Naive B cell (primary cell): ENCODE data around the gene PSD4. TPM values are rescaled to one million over a fixed set of nuclear protein-coding genes. Genes with fewer than 3 reads are reported as not detected.

Source experiments
- ATAC-seq, 2 donors: fragments of 150-1000 bp; cut with Tn5 transposase; 2 replicates each; pipeline ENCODE4 v1.10.0; 2021; ENCODE audit warnings: low read depth in 2 of 2, mild to moderate bottlenecking in 2 of 2, moderate library complexity in 2 of 2
- DNase-seq: peaks from one replicate; pipeline ENCODE4 v3.0.0; 2022
- H3K27ac Mint-ChIP-seq, 6 donors: one replicate each; pipeline ENCODE4 v1.8.0; 2020 to 2022; ENCODE audit warnings: mild to moderate bottlenecking in 6 of 6, mixed read lengths in 6 of 6, moderate library complexity in 5 of 6, inconsistent platforms in 2 of 6
- H3K27me3 Mint-ChIP-seq, 3 donors: one replicate each; pipeline ENCODE4 v1.8.0; 2021 to 2022; ENCODE audit warnings: mixed read lengths in 3 of 3, mild to moderate bottlenecking in 1 of 3
- H3K36me3 Mint-ChIP-seq, 2 donors: one replicate each; pipeline ENCODE4 v1.8.0; 2020 to 2022; ENCODE audit warnings: mixed read lengths in 2 of 2, inconsistent platforms in 1 of 2, mild to moderate bottlenecking in 1 of 2
- H3K4me1 Mint-ChIP-seq, 3 donors: one replicate each; pipeline ENCODE4 v1.8.0; 2020 to 2022; ENCODE audit warnings: mixed read lengths in 3 of 3, inconsistent platforms in 1 of 3, mild to moderate bottlenecking in 1 of 3, moderate library complexity in 1 of 3
- H3K4me3 Mint-ChIP-seq, 8 donors: one replicate each; pipeline ENCODE4 v1.8.0; 2020 to 2022; ENCODE audit warnings: mild to moderate bottlenecking in 8 of 8, mixed read lengths in 8 of 8, moderate library complexity in 8 of 8, inconsistent platforms in 2 of 8
- H3K9me3 Mint-ChIP-seq, 7 donors: one replicate each; pipeline ENCODE4 v1.8.0; 2020 to 2022; ENCODE audit warnings: mixed read lengths in 7 of 7, mild to moderate bottlenecking in 5 of 7, inconsistent platforms in 2 of 7, moderate library complexity in 1 of 7
- polyA plus RNA-seq, 6 donors: library from polyadenylated mRNA; unstranded; fragments of 300-500 nt; fragmentation: Illumina TruSeq; gene quantifications; one replicate each; pipeline ENCODE4 v1.2.3, GENCODE V29; 2021; ENCODE audit warnings: low read depth in 6 of 6

Gene PSD4
- polyA plus RNA-seq, 6 donors from 2014 or later, result 16.2 to 47.5 (median 29.1) TPM

DNA sequence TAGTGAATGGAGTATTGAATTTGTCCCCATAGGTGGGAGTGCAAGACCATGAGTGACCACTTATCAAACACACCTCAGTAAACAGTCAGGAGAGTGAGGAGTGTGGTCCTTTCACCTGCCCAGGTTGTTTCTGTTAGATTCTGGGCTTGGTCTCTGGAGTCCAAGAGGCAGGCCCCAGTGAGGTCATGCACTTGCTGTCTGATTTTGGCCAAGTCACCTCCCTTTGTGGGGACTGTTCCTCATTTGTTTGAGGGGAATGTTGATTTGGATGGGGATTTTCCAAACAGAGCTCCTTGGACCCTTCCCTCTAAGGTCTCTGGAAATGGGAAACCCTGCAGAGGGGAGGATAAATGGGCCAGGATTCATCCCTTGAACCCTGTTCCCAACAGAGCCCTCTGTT is 39.1 kb upstream of the PSD4 start:
- no peaks in the 10 kb centered on the region for H3K36me3 Mint-ChIP-seq

DNA sequence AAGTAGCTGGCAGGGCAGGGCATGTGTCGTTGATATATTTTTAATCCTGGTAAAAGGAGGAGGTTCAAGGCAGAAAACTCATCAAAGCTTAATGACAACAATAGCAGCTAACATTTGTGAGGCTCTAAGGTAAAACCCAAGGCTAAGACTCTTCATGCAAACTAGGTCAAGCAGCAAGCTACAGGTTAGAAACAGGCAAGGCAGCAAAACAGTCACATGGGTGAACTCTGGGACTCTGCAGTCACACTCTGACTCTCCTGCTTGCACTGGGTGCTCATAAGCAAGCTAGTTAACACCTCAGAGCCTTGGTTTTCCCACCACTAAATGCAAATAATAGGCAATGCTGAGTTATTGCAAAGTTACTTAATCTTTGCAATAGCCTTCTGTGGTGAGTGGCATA is 38.5 kb upstream of the PSD4 start:
- H3K36me3 Mint-ChIP-seq, result no peaks in the 10 kb centered on the region
- peaks cover 0 to 18% (median 13%) of the 10 kb centered on the region in 3 donors for H3K27me3 Mint-ChIP-seq
- peaks cover 18 to 24% (median 18%) of the 10 kb centered on the region in 3 donors for H3K4me1 Mint-ChIP-seq
- no peak overlapping the region for H3K27ac Mint-ChIP-seq
- ATAC-seq (no peak), DNase-seq (no peak)
- H3K4me3 Mint-ChIP-seq, result no peak overlapping the region
- H3K9me3 Mint-ChIP-seq, result no peaks in the 10 kb centered on the region

More for the DNA sequence above, 39.1 kb upstream of the PSD4 start:
- Mint-ChIP-seq H3K27ac (no peak overlapping the region), H3K27me3 (peaks cover 0 to 18% (median 13%) of the 10 kb centered on the region in 3 donors), H3K9me3 (no peaks in the 10 kb centered on the region), H3K4me3 (no peak overlapping the region), H3K4me1 (peaks cover 18 to 24% (median 18%) of the 10 kb centered on the region in 3 donors)
- DNase-seq, result no peak
- ATAC-seq, result no peak

DNA sequence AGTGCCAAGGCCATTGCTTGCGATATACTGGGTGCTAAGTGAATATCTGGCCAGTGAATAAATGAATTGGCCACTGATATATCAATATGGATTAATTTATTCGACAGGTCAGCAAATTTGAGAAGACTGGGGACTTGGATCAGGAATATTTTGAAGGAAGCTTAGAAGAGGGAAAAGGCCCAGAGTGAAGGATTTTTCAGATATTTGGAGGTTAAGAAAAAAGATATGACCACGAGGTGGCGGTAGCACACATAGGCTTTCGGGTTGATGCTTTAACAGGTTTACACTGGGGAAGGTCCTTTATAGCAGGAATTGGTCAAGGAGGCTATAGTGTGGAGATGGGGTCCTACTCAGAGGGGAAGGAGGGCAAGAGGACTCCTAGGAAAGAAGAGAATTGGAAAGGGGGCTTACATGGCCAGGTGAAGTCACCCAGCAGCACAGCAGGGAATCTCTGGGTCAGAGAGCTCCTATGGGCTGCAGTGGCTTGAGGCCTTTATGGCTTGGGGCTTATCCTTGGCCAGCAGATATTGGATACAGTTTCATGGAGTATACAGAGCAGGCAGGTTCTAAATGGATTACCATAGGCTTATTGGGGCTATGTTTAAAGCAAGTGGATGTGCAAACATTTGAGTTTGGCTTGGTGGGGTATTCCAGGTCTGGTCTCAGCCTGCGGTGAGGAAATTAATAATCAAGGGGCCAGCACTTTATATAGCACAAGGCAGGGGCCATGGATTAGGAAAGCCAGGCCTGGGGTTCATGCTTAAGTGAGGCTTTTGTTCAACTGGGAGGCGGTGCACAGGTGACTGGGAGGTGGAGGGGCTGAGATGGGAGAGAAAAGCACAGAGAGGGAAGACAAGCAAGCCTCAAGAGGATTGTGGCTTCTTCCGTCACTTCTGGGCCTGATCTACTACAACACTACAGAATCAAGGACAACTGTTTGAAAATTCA is 36.7 kb upstream of the PSD4 start:
- DNase-seq (peak; percentile 37), ATAC-seq (peak in 1 of 2 donors; percentile 58)
- Mint-ChIP-seq H3K9me3 (no peaks in the 10 kb centered on the region), H3K36me3 (no peaks in the 10 kb centered on the region), H3K4me1 (peaks cover 18 to 24% (median 22%) of the 10 kb centered on the region in 3 donors), H3K27ac (no peak overlapping the region), H3K4me3 (no peak overlapping the region), H3K27me3 (peaks cover 0 to 8% (median 5%) of the 10 kb centered on the region in 3 donors)

DNA sequence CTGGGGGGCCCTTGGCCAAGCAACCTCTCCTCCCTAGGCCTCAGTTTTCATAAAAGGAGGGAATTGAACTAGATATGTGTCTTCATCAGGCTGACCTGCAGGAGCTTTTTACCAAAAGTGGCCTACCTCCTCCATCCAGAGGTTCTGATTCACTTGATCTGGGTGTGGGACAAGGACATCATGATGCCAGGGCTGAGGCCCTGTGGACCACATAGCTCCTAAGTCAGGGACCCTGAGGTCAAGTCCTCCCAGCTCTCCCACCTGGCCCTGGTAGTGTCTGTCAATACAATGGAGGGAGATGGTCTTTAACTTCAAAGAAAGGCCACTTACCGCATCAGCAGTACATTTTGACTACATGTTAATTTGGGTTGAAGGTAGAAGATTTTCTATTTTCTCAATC is 35.9 kb upstream of the PSD4 start:
- Mint-ChIP-seq H3K36me3 (no peaks in the 10 kb centered on the region), H3K4me3 (no peak overlapping the region), H3K9me3 (no peaks in the 10 kb centered on the region), H3K27ac (peak overlapping the region in 1 of 6 donors; percentile 53), H3K27me3 (peaks cover 0 to 7% (median 5%) of the 10 kb centered on the region in 3 donors), H3K4me1 (peaks cover 18 to 24% (median 22%) of the 10 kb centered on the region in 3 donors)
- ATAC-seq (no peak), DNase-seq (no peak)

DNA sequence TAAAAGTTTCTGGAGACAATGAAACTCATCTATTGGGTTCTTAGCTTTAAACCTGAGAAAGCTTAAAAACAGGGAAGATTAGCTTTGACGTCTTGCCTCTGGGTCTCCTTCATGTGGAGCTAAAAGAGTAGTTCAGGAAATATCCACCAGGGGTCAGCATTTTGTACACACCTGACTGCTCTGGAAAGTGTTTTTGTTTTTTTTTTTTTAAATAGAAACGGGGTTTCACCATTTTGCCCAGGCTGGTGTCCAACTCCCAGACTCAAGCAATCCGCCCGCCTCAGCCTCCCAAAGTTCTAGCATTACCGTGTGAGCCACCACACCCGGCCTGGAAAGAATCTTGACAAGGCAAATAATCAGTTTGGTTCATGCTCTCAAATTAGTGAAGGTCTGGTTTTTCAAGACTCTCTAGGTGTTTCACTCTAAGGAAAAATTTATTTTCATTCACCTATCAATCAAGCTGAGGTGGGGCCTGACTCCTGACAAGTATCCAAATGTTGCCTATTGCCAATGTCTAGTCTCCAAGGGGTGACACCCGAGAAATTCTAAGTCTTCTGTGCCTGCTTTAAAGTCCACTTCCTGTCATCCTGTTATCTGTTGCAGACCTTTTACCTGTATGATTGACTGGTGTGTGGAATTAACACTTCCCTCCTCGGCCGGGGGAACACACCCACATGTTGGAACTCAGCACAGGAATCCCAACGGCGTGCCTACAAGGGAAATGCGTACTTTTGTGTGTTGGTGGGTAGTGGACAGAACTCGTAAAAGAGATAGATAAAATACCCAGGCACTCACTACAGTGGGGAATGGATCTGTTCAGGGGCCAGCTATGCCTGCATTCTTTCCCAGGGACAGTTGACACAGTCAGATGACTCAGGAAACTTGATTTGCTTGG is 35.1 kb upstream of the PSD4 start:
- Mint-ChIP-seq H3K36me3 (no peaks in the 10 kb centered on the region), H3K4me3 (peak overlapping the region; percentile 5 to 79 (median 52)), H3K27me3 (no peaks in the 10 kb centered on the region), H3K9me3 (no peaks in the 10 kb centered on the region), H3K27ac (peak overlapping the region in 4 of 6 donors; percentile 8 to 83 (median 66)), H3K4me1 (peaks cover 18 to 24% (median 22%) of the 10 kb centered on the region in 3 donors)
- DNase-seq (peak; percentile 78), ATAC-seq (peak; percentile 88 to 89)

DNA sequence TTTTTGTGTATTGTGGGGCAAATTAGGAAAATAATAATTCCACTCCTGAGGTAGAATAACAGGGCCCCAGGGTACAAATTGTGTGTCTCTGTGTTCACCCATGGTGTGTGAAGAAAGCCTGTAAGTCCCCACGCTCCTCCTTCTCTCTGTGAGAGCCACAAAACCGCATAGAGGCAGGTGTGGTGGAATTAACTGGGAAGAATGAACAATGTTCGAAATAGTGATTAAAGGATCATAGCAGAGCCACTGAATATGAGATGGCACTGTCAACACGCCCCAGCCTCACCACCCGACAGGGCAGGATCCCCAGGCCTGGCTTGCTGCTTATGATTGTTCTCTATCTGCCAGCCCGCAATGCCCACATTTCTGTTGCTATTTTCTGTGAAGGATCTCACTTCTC is 32.3 kb upstream of the PSD4 start:
- Mint-ChIP-seq H3K36me3 (no peaks in the 10 kb centered on the region), H3K4me1 (peaks cover 18 to 28% (median 24%) of the 10 kb centered on the region in 3 donors), H3K27ac (no peak overlapping the region), H3K9me3 (peaks cover 0 to 5% (median 2%) of the 10 kb centered on the region in 7 donors), H3K4me3 (peak overlapping the region in 1 of 8 donors; percentile 26), H3K27me3 (no peaks in the 10 kb centered on the region)
- DNase-seq, result no peak
- ATAC-seq, result no peak

DNA sequence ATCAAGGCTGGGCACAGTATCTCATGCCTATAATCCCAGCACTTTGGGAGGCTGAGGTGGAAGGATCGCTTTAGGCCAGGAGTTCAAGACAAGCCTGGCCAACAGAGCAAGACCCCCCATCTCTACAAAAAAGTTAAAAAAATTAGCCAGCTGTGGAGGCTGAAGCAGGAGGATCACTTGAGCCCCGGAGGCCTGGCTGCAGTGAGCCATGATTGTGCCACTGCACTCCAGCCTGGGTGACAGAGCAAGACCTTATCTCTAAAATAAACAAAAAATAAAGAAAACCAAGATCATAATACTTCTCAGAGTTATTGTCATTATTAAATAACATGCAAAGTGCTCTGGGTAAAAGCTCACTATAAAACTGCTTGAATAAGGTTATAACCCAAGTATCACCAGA is 31.5 kb upstream of the PSD4 start:
- Mint-ChIP-seq H3K4me3 (no peak overlapping the region), H3K9me3 (peaks cover 0 to 5% (median 2%) of the 10 kb centered on the region in 7 donors), H3K27ac (no peak overlapping the region), H3K36me3 (no peaks in the 10 kb centered on the region), H3K27me3 (no peaks in the 10 kb centered on the region), H3K4me1 (peaks cover 14 to 22% (median 19%) of the 10 kb centered on the region in 3 donors)
- no peak for ATAC-seq
- no peak for DNase-seq

DNA sequence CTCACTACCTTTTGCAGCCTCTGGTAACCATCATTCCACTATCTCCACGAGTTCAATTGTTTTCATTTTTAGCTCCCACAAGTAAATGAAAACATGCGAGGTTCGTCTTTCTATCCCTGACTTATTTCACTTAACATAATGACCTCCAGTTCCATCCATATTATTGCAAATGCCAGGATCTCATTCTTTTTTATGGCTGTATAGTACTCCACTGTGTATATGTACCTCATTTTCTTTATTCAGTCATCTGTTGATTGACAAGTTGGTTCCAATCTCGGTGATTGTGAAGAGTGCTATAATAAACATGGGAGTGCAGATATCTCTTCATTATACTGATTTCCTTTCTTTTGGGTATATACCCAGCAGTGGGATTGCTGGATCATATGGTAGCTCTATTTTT is 29.5 kb upstream of the PSD4 start:
- no peaks in the 10 kb centered on the region for H3K36me3 Mint-ChIP-seq
- H3K4me3 Mint-ChIP-seq, result no peak overlapping the region
- peaks cover 0 to 7% (median 3%) of the 10 kb centered on the region in 7 donors for H3K9me3 Mint-ChIP-seq
- ATAC-seq (no peak), DNase-seq (no peak)
- peaks cover 13 to 20% (median 19%) of the 10 kb centered on the region in 3 donors for H3K4me1 Mint-ChIP-seq
- no peaks in the 10 kb centered on the region for H3K27me3 Mint-ChIP-seq
- no peak overlapping the region for H3K27ac Mint-ChIP-seq

DNA sequence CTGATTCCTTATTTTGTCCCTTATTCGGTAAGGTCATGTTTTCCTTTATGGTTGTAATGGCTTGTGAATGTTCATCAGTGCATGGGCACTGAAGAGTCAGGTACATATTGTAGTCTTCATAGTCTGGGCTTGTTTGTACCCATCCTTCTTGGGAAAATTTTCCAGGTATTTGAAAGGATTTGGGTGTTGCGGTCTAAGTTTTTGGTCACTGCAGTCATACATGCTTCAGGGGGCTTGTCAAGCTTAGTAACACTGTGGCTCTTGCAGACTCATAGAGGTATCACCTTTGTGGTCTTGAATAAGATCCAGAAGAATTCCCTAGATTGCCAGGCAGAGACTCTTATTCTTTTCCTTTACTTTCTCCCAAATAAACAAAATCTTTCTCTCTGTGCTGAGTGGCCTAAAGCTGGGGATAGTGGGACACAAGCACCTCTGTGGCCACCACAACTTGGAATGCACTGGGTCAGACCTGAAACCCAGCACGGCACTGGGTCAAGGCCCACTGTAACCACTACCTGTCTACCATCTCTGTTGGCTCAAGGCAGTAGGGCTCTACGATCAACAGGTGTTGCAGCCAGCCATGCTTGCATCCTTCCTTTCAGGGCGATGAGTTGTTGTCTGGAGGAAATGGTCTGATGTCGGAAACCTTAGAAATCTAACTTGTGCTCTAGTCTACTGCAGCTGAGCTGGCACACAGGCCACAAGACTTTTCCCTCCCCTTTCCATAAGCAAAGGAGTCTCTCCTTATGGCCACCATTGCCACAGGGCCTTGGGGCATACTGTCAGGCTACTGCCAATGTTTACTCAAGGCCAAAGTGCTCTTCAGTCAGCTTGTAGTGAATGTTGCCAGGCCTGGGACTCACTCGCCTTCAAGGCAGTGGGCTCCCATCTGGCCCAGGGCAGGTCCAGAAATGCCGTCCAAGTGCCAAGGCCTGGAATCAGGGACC is 24.9 kb upstream of the PSD4 start:
- DNase-seq, result peak; percentile 50
- H3K36me3 Mint-ChIP-seq, result no peaks in the 10 kb centered on the region
- peaks cover 25 to 35% (median 33%) of the 10 kb centered on the region in 3 donors for H3K4me1 Mint-ChIP-seq
- ATAC-seq, result peak; percentile 97 to 98
- H3K4me3 Mint-ChIP-seq, result peak overlapping the region in 7 of 8 donors; percentile 27 to 85 (median 73)
- H3K27me3 Mint-ChIP-seq, result no peaks in the 10 kb centered on the region
- H3K27ac Mint-ChIP-seq, result peak overlapping the region; percentile 1 to 99 (median 90)
- peaks cover 0 to 7% (median 3%) of the 10 kb centered on the region in 7 donors for H3K9me3 Mint-ChIP-seq

DNA sequence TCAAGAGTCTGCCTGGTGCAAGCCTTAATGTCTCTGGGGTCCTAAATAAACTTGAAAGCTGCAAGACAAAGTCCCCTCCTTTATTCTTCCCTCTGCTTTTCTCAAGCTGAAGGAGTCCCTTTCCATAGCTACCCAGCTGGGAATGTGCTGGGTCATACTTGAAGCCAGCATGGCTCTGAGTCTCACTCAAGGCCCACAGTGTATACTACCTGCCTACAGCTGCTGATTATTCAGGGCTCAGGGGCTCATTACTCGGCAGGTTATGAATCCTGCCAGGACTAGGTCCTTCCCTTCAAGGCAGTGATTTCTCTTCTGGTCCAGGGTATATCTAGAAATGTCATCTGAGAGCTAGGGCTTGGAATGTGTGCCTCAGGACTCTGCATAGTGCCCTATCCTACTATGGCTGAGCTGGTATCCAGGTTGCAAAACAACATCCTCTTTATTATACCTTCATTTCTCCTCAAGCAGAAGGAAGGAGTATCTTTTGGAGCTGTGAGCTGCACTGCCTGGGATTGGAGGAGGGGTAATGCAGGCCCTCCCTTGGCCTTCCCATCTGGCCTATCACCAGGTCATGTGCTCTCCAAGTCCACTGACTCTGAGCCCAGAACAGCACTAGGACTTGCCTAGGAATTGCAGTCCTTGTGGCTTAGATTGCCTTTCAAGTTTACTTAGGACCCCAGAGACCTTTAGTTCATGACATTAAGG is 24.1 kb upstream of the PSD4 start:
- DNase-seq (no peak), ATAC-seq (no peak)
- Mint-ChIP-seq H3K27ac (peak overlapping the region; percentile 54 to 95 (median 88)), H3K9me3 (peaks cover 0 to 7% (median 2%) of the 10 kb centered on the region in 7 donors), H3K4me3 (peak overlapping the region in 6 of 8 donors; percentile 27 to 82 (median 53)), H3K27me3 (no peaks in the 10 kb centered on the region), H3K36me3 (no peaks in the 10 kb centered on the region), H3K4me1 (peaks cover 25 to 35% (median 33%) of the 10 kb centered on the region in 3 donors)

DNA sequence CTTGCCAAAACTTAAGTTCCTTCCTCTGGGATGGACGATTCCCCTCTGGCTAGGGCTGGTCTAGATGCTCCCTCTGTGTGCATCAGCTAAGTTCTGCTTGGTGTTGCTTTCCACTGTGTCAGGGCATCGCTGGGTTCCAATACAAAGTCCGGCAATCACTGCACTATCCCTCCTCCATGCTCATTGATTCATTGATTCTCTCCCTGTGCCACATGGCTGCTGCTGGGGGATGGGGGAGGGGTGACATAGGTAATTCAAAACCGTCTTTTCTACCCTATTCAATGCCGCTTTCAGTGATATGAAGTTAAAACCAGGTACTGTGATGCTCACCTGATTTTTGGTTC is 23.5 kb upstream of the PSD4 start:
- H3K4me1 Mint-ChIP-seq, result peaks cover 25 to 35% (median 33%) of the 10 kb centered on the region in 3 donors
- H3K27ac Mint-ChIP-seq, result peak overlapping the region in 2 of 6 donors; percentile 81 to 95
- no peak for DNase-seq

DNA sequence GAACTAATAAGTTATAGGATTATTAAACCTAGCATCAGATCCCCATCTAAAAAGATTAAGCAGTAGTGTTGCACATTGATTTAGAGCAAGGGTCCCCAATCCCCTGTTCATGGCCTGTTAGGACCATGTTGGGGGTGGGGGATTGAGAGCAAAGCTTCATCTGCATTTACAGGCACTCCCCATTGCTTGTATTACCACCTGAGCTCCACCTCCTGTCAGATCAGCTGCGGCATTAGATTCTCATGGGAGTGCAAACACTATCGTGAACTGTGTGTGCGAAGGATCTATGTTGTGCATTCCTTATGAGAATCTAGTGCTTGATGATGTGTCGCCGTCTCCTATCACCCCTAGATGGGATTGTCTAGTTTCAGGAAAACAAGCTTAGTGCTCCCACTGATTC is 18.4 kb upstream of the PSD4 start:
- no peaks in the 10 kb centered on the region for H3K27me3 Mint-ChIP-seq
- peak overlapping the region in 2 of 8 donors; percentile 33 to 66 for H3K4me3 Mint-ChIP-seq
- H3K36me3 Mint-ChIP-seq, result no peaks in the 10 kb centered on the region
- ATAC-seq (no peak), DNase-seq (no peak)
- no peaks in the 10 kb centered on the region for H3K9me3 Mint-ChIP-seq
- H3K27ac Mint-ChIP-seq, result no peak overlapping the region
- H3K4me1 Mint-ChIP-seq, result peaks cover 21 to 25% (median 23%) of the 10 kb centered on the region in 3 donors

More for the DNA sequence above, 23.5 kb upstream of the PSD4 start:
- ATAC-seq, result no peak
- no peaks in the 10 kb centered on the region for H3K36me3 Mint-ChIP-seq
- no peaks in the 10 kb centered on the region for H3K27me3 Mint-ChIP-seq
- peaks cover 0 to 7% (median 0%) of the 10 kb centered on the region in 7 donors for H3K9me3 Mint-ChIP-seq
- peak overlapping the region in 2 of 8 donors; percentile 3 to 35 for H3K4me3 Mint-ChIP-seq
